ENCODE results near the gene BIVM.

- TF ChIP-seq CTCF (IDR thresholded peaks at IDR 0.05) = no peak
- TF ChIP-seq POLR2A (IDR thresholded peaks at IDR 0.05) = no peak
These were observed 28.5 kb upstream of the BIVM start for GRCh38 chr13:102770435-102770834.
